ENCODE data around the gene ADORA1. TPM values are rescaled to one million over a fixed set of nuclear protein-coding genes. Genes with fewer than 3 reads are reported as not detected.

Gene ADORA1
- total RNA-seq, 1 donor from 2014 or later, result 0.21 TPM

GRCh38 chr1:203095061-203095690 is 32.4 kb upstream of the ADORA1 start:
- TF ChIP-seq CTCF (IDR thresholded peaks at IDR 0.05), result no peak
- peaks cover 20% of the 10 kb centered on the region for H3K9me3 Mint-ChIP-seq (ENCODE audit: unreplicated experiment)
- no peaks in the 10 kb centered on the region for H3K36me3 Mint-ChIP-seq (ENCODE audit: unreplicated experiment)
- no peak for DNase-seq (ENCODE audit: extremely low spot score, unreplicated experiment)
- peaks cover 48% of the 10 kb centered on the region for H3K27me3 Mint-ChIP-seq (ENCODE audit: unreplicated experiment)
- H3K4me1 Mint-ChIP-seq (ENCODE audit: unreplicated experiment), result peaks cover 1% of the 10 kb centered on the region
- H3K4me3 Mint-ChIP-seq (ENCODE audit: unreplicated experiment), result no peak overlapping the region
- no peak overlapping the region for H3K27ac Mint-ChIP-seq (ENCODE audit: unreplicated experiment)

- no peak for TF ChIP-seq CTCF (IDR thresholded peaks at IDR 0.05)
- H3K4me3 Mint-ChIP-seq (ENCODE audit: unreplicated experiment), result no peak overlapping the region
- H3K4me1 Mint-ChIP-seq (ENCODE audit: unreplicated experiment), result no peaks in the 10 kb centered on the region
- H3K27ac Mint-ChIP-seq (ENCODE audit: unreplicated experiment), result no peak overlapping the region
- peaks cover 49% of the 10 kb centered on the region for H3K27me3 Mint-ChIP-seq (ENCODE audit: unreplicated experiment)
- peaks cover 20% of the 10 kb centered on the region for H3K9me3 Mint-ChIP-seq (ENCODE audit: unreplicated experiment)
- H3K36me3 Mint-ChIP-seq (ENCODE audit: unreplicated experiment), result no peaks in the 10 kb centered on the region
- peak; percentile 23 for DNase-seq (ENCODE audit: extremely low spot score, unreplicated experiment)
Measured at GRCh38 chr1:203096566-203096965, 31.0 kb upstream of the ADORA1 start.

- Mint-ChIP-seq H3K4me1 (ENCODE audit: unreplicated experiment) (no peaks in the 10 kb centered on the region), H3K4me3 (ENCODE audit: unreplicated experiment) (no peak overlapping the region), H3K27ac (ENCODE audit: unreplicated experiment) (no peak overlapping the region), H3K36me3 (ENCODE audit: unreplicated experiment) (no peaks in the 10 kb centered on the region), H3K27me3 (ENCODE audit: unreplicated experiment) (peaks cover 48% of the 10 kb centered on the region), H3K9me3 (ENCODE audit: unreplicated experiment) (peaks cover 20% of the 10 kb centered on the region)
- DNase-seq (ENCODE audit: extremely low spot score, unreplicated experiment), result peak; percentile 38
- TF ChIP-seq CTCF (IDR thresholded peaks at IDR 0.05), result no peak
Measured at GRCh38 chr1:203097001-203097400, 30.5 kb upstream of the ADORA1 start.

- no peak overlapping the region for H3K27ac Mint-ChIP-seq (ENCODE audit: unreplicated experiment)
- peaks cover 20% of the 10 kb centered on the region for H3K9me3 Mint-ChIP-seq (ENCODE audit: unreplicated experiment)
- H3K4me1 Mint-ChIP-seq (ENCODE audit: unreplicated experiment), result no peaks in the 10 kb centered on the region
- H3K36me3 Mint-ChIP-seq (ENCODE audit: unreplicated experiment), result no peaks in the 10 kb centered on the region
- no peak for TF ChIP-seq CTCF (IDR thresholded peaks at IDR 0.05)
- peak; percentile 40 for DNase-seq (ENCODE audit: extremely low spot score, unreplicated experiment)
- H3K27me3 Mint-ChIP-seq (ENCODE audit: unreplicated experiment), result peaks cover 46% of the 10 kb centered on the region
- no peak overlapping the region for H3K4me3 Mint-ChIP-seq (ENCODE audit: unreplicated experiment)
Measured at GRCh38 chr1:203098445-203098844, 29.1 kb upstream of the ADORA1 start.

DNA sequence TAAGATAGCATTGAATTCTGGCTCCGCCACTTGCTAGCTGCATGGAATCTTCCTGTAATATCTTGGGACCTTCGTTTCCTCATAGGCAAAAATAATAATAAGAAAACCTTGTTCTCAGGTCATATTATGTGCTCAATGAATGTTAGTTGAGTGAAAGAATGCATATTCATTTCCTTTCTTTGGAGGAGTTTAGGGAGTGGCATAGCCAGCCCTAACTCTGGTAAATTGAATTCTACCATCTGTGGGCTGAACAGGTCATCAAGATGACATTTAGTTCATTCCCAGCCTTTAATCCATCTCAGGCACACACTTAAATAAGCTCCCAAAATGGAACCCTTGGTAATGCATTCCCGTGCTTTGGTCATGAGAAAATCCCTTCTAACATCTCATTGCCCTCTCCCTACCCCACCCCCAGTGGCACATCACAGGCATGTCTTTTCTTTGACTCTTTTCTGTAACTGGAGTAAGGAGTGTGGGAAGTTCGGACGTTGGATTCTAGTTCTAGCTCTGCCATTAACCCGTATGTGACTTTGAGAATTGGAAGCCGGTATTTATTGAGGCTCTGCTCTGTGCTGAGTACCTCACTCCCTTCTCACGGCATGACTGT is 28.5 kb upstream of the ADORA1 start:
- H3K27ac Mint-ChIP-seq (ENCODE audit: unreplicated experiment), result no peak overlapping the region
- TF ChIP-seq CTCF (IDR thresholded peaks at IDR 0.05), result no peak
- no peak overlapping the region for H3K4me3 Mint-ChIP-seq (ENCODE audit: unreplicated experiment)
- no peaks in the 10 kb centered on the region for H3K4me1 Mint-ChIP-seq (ENCODE audit: unreplicated experiment)
- DNase-seq (ENCODE audit: extremely low spot score, unreplicated experiment), result peak; percentile 13
- no peaks in the 10 kb centered on the region for H3K36me3 Mint-ChIP-seq (ENCODE audit: unreplicated experiment)
- H3K27me3 Mint-ChIP-seq (ENCODE audit: unreplicated experiment), result peaks cover 46% of the 10 kb centered on the region
- H3K9me3 Mint-ChIP-seq (ENCODE audit: unreplicated experiment), result peaks cover 20% of the 10 kb centered on the region
